ENCODE measurements around the gene KCNN1.

- no peak for TF ChIP-seq GLIS3 (CRISPR knock-in tag; IDR thresholded peaks at IDR 0.05)
- TF ChIP-seq PPARA (CRISPR knock-in tag; IDR thresholded peaks at IDR 0.05; ENCODE audit: borderline replicate concordance): no peak
- TF ChIP-seq TSHZ2 (CRISPR knock-in tag; IDR thresholded peaks at IDR 0.05): no peak
- no peak for TF ChIP-seq TOX (CRISPR knock-in tag; IDR thresholded peaks at IDR 0.05; ENCODE audit: borderline replicate concordance)
- no peak for TF ChIP-seq CSDC2 (CRISPR knock-in tag; IDR thresholded peaks at IDR 0.05)
- no peak for TF ChIP-seq PATZ1 (CRISPR knock-in tag; IDR thresholded peaks at IDR 0.05; ENCODE audit: borderline replicate concordance)
- TF ChIP-seq ZFP3 (CRISPR knock-in tag; IDR thresholded peaks at IDR 0.05): no peak
- TF ChIP-seq CSRNP3 (CRISPR knock-in tag; IDR thresholded peaks at IDR 0.05): no peak
- TF ChIP-seq ZNF8 (CRISPR knock-in tag; IDR thresholded peaks at IDR 0.05): no peak
- no peak for TF ChIP-seq RARB (CRISPR knock-in tag; IDR thresholded peaks at IDR 0.05)
- TF ChIP-seq ZNF565 (CRISPR knock-in tag; conservative IDR thresholded peaks at IDR 0.05; ENCODE audit: low read depth): no peak
Observed at GRCh38 chr19:18007044-18007916, 40.4 kb downstream of the KCNN1 start.

All from SK-N-SH treated with all-trans-retinoic acid at 6 μM for 48 hours (cell line).